Esophagus (tissue), 2 donors: Measurements from ENCODE around the gene ST14. TPM values are rescaled to one million over a fixed set of nuclear protein-coding genes. Genes with fewer than 3 reads are reported as not detected.

Experiments used
- H3K27ac ChIP-seq, 2 donors: one replicate each; pipeline ENCODE4 v1.5.1; 2013; ENCODE audit warnings: low read depth in 2 of 2, mild to moderate bottlenecking in 2 of 2, inconsistent platforms in 1 of 2, low read length in 1 of 2, moderate library complexity in 1 of 2
- H3K27me3 ChIP-seq, 2 donors: one replicate each; pipeline ENCODE4 v1.6.1; 2013; ENCODE audit warnings: low read length in 2 of 2, control low read depth in 1 of 2, mild to moderate bottlenecking in 1 of 2; ENCODE audit not compliant: insufficient read depth in 2 of 2, control insufficient read depth in 1 of 2
- H3K36me3 ChIP-seq, 2 donors: one replicate each; pipeline ENCODE4 v1.6.1; 2013; ENCODE audit warnings: low read length in 1 of 2; ENCODE audit not compliant: control insufficient read depth in 2 of 2, insufficient read depth in 2 of 2
- H3K4me1 ChIP-seq, 2 donors: one replicate each; pipeline ENCODE4 v1.6.1; 2013; ENCODE audit warnings: low read length in 1 of 2; ENCODE audit not compliant: control insufficient read depth in 2 of 2, insufficient read depth in 2 of 2
- H3K4me3 ChIP-seq, 2 donors: one replicate each; pipeline ENCODE4 v1.5.1; 2013; ENCODE audit warnings: low read length in 2 of 2, mild to moderate bottlenecking in 2 of 2, low read depth in 1 of 2, moderate library complexity in 1 of 2
- H3K9me3 ChIP-seq, 2 donors: one replicate each; pipeline ENCODE4 v1.6.1; 2013; ENCODE audit warnings: mild to moderate bottlenecking in 2 of 2, low read depth in 1 of 2, low read length in 1 of 2, moderate library complexity in 1 of 2; ENCODE audit not compliant: control insufficient read depth in 2 of 2, insufficient read depth in 1 of 2
- WGBS, 2 donors: extraction: QIAGEN DNeasy Blood & Tissue Kit; methylation state at CpG; one replicate each; pipeline ENCODE4 v1.1.7; 2013; 5-methylcytosine and 5-hydroxymethylcytosine counted together
- polyA plus RNA-seq, 2 donors: library from polyadenylated mRNA; stranded (reverse); fragments of 200-250 nt; gene quantifications; one replicate each; pipeline ENCODE4 v1.2.3, GENCODE V29; 2013
- donor health status: healthy with polysubstance abuse.
- donor health status: Bipolar disorder and iron deficiency.

Gene ST14
- polyA plus RNA-seq, 2 donors = 69.6 to 86.4 TPM

- Histone ChIP-seq H3K27ac (no peak overlapping the region), H3K36me3 (peaks cover 0 to 33% of the 10 kb centered on the region in 2 donors), H3K9me3 (no peaks in the 10 kb centered on the region), H3K4me1 (no peaks in the 10 kb centered on the region), H3K4me3 (no peak overlapping the region), H3K27me3 (no peaks in the 10 kb centered on the region)
- WGBS, 2 donors = 85 to 87% methylated on average over 23 of the region's 23 CpGs
Measured at GRCh38 chr11:130209954-130210854, 50.6 kb downstream of the ST14 start.

- no peak overlapping the region for H3K4me3 ChIP-seq
- no peaks in the 10 kb centered on the region for H3K4me1 ChIP-seq
- 76 to 84% methylated on average over 3 of the region's 3 CpGs for whole genome bisulfite sequencing, 2 donors
- H3K27ac ChIP-seq = no peak overlapping the region
- H3K9me3 ChIP-seq = no peaks in the 10 kb centered on the region
- no peaks in the 10 kb centered on the region for H3K27me3 ChIP-seq
- H3K36me3 ChIP-seq = peaks cover 0 to 33% of the 10 kb centered on the region in 2 donors
Measured at GRCh38 chr11:130211144-130211543, 51.6 kb downstream of the ST14 start.

- peaks cover 0 to 31% of the 10 kb centered on the region in 2 donors for H3K36me3 ChIP-seq
Measured at GRCh38 chr11:130211781-130212401, 52.3 kb downstream of the ST14 start.

GRCh38 chr11:130212431-130212961 is 52.9 kb downstream of the ST14 start:
- no peaks in the 10 kb centered on the region for H3K4me1 ChIP-seq
- H3K36me3 ChIP-seq = peaks cover 0 to 31% of the 10 kb centered on the region in 2 donors
- H3K9me3 ChIP-seq = no peaks in the 10 kb centered on the region
- no peak overlapping the region for H3K27ac ChIP-seq
- H3K27me3 ChIP-seq = no peaks in the 10 kb centered on the region
- H3K4me3 ChIP-seq = no peak overlapping the region
- WGBS, 2 donors = 57 to 61% methylated on average over 11 of the region's 11 CpGs

More at GRCh38 chr11:130211781-130212401, 52.3 kb downstream of the ST14 start:
- 81 to 87% methylated on average over 19 of the region's 19 CpGs for WGBS, 2 donors
- Histone ChIP-seq H3K27ac (no peak overlapping the region), H3K9me3 (no peaks in the 10 kb centered on the region), H3K4me3 (no peak overlapping the region), H3K4me1 (no peaks in the 10 kb centered on the region), H3K27me3 (no peaks in the 10 kb centered on the region)

- H3K27ac ChIP-seq = no peak overlapping the region
- no peaks in the 10 kb centered on the region for H3K4me1 ChIP-seq
- H3K36me3 ChIP-seq = peaks cover 0 to 28% of the 10 kb centered on the region in 2 donors
- no peaks in the 10 kb centered on the region for H3K9me3 ChIP-seq
- 36 to 38% methylated on average over 28 of the region's 28 CpGs for WGBS, 2 donors
- no peaks in the 10 kb centered on the region for H3K27me3 ChIP-seq
- no peak overlapping the region for H3K4me3 ChIP-seq
Measured at GRCh38 chr11:130213143-130213978, 53.8 kb downstream of the ST14 start.

GRCh38 chr11:130213979-130214281 is 54.3 kb downstream of the ST14 start:
- WGBS, 2 donors = 91 to 93% methylated on average over 9 of the region's 9 CpGs

GRCh38 chr11:130214861-130215530 is 55.4 kb downstream of the ST14 start:
- Histone ChIP-seq H3K36me3 (peaks cover 0 to 18% of the 10 kb centered on the region in 2 donors), H3K4me3 (no peak overlapping the region), H3K9me3 (no peaks in the 10 kb centered on the region), H3K4me1 (no peaks in the 10 kb centered on the region), H3K27me3 (no peaks in the 10 kb centered on the region), H3K27ac (no peak overlapping the region)
- WGBS, 2 donors = 84% methylated on average over 6 of the region's 6 CpGs

More at GRCh38 chr11:130213979-130214281, 54.3 kb downstream of the ST14 start:
- H3K9me3 ChIP-seq = no peaks in the 10 kb centered on the region
- no peak overlapping the region for H3K4me3 ChIP-seq
- H3K27ac ChIP-seq = no peak overlapping the region
- peaks cover 0 to 22% of the 10 kb centered on the region in 2 donors for H3K36me3 ChIP-seq
- H3K4me1 ChIP-seq = no peaks in the 10 kb centered on the region
- H3K27me3 ChIP-seq = no peaks in the 10 kb centered on the region

- no peak overlapping the region for H3K27ac ChIP-seq
- H3K36me3 ChIP-seq = peaks cover 0 to 14% of the 10 kb centered on the region in 2 donors
- H3K4me1 ChIP-seq = peaks cover 0 to 4% of the 10 kb centered on the region in 2 donors
- 69 to 70% methylated on average over 13 of the region's 13 CpGs for WGBS, 2 donors
- no peaks in the 10 kb centered on the region for H3K27me3 ChIP-seq
- H3K9me3 ChIP-seq = no peaks in the 10 kb centered on the region
- H3K4me3 ChIP-seq = no peak overlapping the region
Measured at GRCh38 chr11:130215531-130216220, 56.1 kb downstream of the ST14 start.
